GM12801 (cell line): ENCODE measurements around the gene ASCL2.

Experiments used
- CTCF ChIP-seq: IDR thresholded peaks from one replicate; pipeline ENCODE4 v1.5.1; 2011; ENCODE audit warnings: control low read depth; ENCODE audit not compliant: insufficient read length; ENCODE audit errors: extremely low read depth

Gene ASCL2

DNA sequence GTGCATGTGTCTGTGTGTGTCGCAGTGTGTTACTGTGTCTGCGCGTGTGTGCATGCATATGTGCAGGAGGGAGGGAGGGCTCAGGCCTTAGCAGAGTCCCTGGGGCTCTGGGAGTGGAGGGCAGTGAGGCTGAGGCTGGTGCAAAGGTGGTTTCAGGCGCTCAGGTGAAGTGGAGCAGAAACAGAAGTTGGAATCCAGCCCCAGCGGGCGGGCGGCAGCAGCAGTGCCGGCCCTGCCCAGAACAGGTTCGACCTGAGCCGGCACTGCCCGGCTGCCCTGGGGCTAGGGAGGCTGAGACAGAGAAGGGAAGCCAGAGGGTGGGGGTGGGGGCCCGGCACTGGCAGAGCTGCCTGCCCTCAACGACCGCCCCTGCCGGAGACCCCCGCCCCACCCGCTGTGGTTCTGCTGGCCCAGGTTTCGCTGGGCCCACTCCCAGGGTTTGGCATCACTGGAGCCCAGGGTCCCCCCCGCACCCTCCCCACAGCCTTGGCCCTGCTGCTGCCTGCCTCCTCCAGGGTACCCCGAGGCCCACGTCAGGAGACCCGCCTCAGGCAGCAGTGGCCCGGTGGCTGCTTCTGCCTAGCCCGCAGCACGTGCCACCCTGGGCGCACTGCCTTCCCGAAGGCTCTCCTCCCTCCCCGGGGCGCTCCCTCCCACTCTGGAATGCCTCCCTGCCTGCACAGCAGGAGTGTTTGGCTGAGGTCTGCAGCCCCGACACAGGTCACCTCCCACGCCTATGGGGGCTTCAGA is 13.3 kb downstream of the ASCL2 start:
- no peak for TF ChIP-seq CTCF

DNA sequence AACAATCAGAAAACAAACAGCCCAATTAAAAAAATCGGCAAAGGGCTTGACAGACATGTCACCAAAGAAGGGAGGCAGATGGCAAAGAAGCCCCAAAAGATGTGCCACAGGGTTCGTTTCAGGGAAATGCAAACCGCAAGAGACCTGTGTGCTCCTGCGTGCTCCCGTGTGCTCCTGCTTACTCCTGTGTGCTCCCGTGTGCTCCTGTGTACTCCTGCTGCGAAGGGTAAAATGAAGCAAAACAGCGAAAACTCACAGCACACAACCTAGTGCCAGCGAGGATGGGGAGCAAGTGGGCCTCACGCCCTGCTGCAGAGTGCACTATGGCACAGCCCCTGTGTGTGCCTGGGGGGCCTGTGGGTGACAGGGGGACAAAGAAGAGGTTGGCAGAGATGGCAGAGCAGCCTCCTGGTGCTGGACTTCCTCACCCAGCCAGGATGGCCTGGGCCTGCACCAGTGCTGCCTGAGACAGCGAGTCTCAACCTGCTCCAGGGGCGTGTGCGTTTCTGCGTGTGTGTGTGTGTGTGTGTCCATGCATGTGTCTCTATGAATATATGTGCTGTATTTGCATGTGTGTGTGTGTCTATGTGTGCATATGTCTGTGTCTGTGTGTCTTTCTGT is 14.0 kb downstream of the ASCL2 start:
- TF ChIP-seq CTCF, result no peak

DNA sequence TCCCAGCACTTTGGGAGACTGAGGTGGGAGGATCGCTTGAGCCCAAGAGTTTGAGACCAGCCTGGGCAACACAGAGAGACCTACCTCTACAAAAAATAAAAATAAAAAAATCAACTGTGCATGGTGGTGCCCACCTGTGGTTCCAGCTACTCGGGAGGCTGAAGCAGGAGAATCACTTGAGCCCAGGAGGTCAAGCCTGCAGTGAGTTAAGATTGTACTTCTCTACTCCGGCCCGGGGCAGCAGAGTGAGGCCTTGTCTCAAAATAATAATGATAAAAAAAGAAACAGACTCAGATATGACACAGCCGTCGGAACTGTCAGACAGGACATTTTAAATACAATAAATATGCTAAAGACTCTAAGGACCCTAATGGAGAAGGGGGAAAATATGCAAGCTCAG is 18.4 kb downstream of the ASCL2 start:
- TF ChIP-seq CTCF, result no peak

- no peak for TF ChIP-seq CTCF
Observed at GRCh38 chr11:2251138-2251537, 19.2 kb downstream of the ASCL2 start.

DNA sequence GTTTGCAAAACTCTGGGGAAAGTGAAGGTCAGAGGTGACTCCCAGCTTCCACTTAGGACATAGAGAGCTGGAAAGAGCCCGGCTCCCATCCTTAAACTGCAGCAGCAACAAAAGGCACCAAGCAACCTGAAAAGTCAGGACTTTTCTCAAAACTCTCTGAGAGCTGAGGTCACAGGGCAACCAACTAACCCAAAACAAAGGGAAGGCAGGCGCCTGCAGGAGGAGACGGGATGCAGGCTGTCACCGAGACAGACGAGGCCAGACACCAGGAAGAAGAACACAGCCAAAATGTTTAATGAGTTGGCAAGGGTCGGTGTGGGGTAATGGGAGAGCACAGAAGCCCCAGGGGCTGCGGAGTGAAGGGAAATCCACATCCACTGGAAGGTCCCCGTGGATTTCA is 19.9 kb downstream of the ASCL2 start:
- TF ChIP-seq CTCF, result no peak

GRCh38 chr11:2250041-2250440 is 20.3 kb downstream of the ASCL2 start:
- TF ChIP-seq CTCF, result no peak

GRCh38 chr11:2249189-2249916 is 21.0 kb downstream of the ASCL2 start:
- no peak for TF ChIP-seq CTCF
